MCF 10A (cell line): ENCODE measurements around the gene CLDN20. TPM values are rescaled to one million over a fixed set of nuclear protein-coding genes. Genes with fewer than 3 reads are reported as not detected.

Experiments used
- BruUV-seq: library from RNA; stranded (reverse); fragments of 400-500 nt; replicated peaks from 2 replicates; lab custom pipeline; 2021; lab: Mats Ljungman, UMichigan
- CTCF ChIA-PET: fragments of 300-600 bp; sonication (Branson Sonifier 250); formaldehyde crosslinking; extraction: SDS; loops from one replicate; lab custom pipeline; 2021; ENCODE audit warnings: antibody characterized with exemption, inconsistent platforms; lab: Yijun Ruan, JAX
- POLR2A ChIA-PET: fragments of 300-600, 350-650 bp; sonication (Branson Sonifier 250); formaldehyde crosslinking; extraction: SDS; loops from one replicate; lab custom pipeline; 2020; ENCODE audit warnings: antibody characterized with exemption, inconsistent platforms; lab: Yijun Ruan, JAX
- DNase-seq: peaks from one replicate; pipeline ENCODE4 v3.0.0-alpha.2; 2018; ENCODE audit not compliant: unreplicated experiment
- H3K27ac Mint-ChIP-seq: one replicate; pipeline ENCODE4 v1.8.0; 2022; ENCODE audit warnings: mild to moderate bottlenecking, low read depth, mixed read lengths; ENCODE audit not compliant: unreplicated experiment
- H3K27me3 Mint-ChIP-seq: one replicate; pipeline ENCODE4 v1.8.0; 2022; ENCODE audit warnings: mixed read lengths; ENCODE audit not compliant: insufficient read depth, unreplicated experiment
- H3K36me3 Mint-ChIP-seq: one replicate; pipeline ENCODE4 v1.8.0; 2022; ENCODE audit warnings: mild to moderate bottlenecking, moderate library complexity, mixed read lengths; ENCODE audit not compliant: insufficient read depth, unreplicated experiment
- H3K4me1 Mint-ChIP-seq: one replicate; pipeline ENCODE4 v1.8.0; 2022; ENCODE audit warnings: mixed read lengths; ENCODE audit not compliant: insufficient read depth, unreplicated experiment
- H3K4me3 Mint-ChIP-seq: one replicate; pipeline ENCODE4 v1.8.0; 2022; ENCODE audit warnings: mild to moderate bottlenecking, moderate library complexity, mixed read lengths; ENCODE audit not compliant: unreplicated experiment
- H3K9me3 Mint-ChIP-seq: one replicate; pipeline ENCODE4 v1.8.0; 2022; ENCODE audit warnings: mixed read lengths; ENCODE audit not compliant: unreplicated experiment
- CTCF ChIP-seq: fragments of 200-600 bp; IDR thresholded peaks from one replicate; pipeline ENCODE4 v1.8.0; 2022; ENCODE audit warnings: antibody characterized with exemption, mild to moderate bottlenecking; ENCODE audit not compliant: unreplicated experiment
- intact Hi-C: fragments of 100-400 bp; cut with micrococcal nuclease; formaldehyde crosslinking; loops from 2 replicates; pipeline ENCODE4 v1.14.1; 2022
- total RNA-seq: library from RNA; stranded (reverse); gene quantifications from 2 replicates; pipeline ENCODE4 v1.2.3, GENCODE V29; 2022

The CLDN20 gene
- total RNA-seq, 1 experiment from 2014 or later, result not detected

- DNase-seq, result no peak
- Mint-ChIP-seq H3K9me3 (no peaks in the 10 kb centered on the region), H3K36me3 (peaks cover 6% of the 10 kb centered on the region), H3K4me1 (peaks cover 7% of the 10 kb centered on the region), H3K4me3 (no peak overlapping the region), H3K27ac (no peak overlapping the region), H3K27me3 (no peaks in the 10 kb centered on the region)
- CTCF ChIA-PET, result interaction anchor here (0.8 to 2.0 kb wide), 3 partner anchors 24 to 599 kb away, joined by 3 to 6 read pairs (median 5); no protein-coding TSS in a partner anchor
- POLR2A ChIA-PET, result no interaction called here
- no peak for TF ChIP-seq CTCF
- BruUV-seq, result no TSS peak
- intact Hi-C loops, result no loop called here
Observed at GRCh38 chr6:155272353-155273232, 8.8 kb downstream of the CLDN20 start.

GRCh38 chr6:155273431-155273830 lies 9.6 kb downstream of the CLDN20 start:
- Mint-ChIP-seq H3K4me3 (no peak overlapping the region), H3K9me3 (no peaks in the 10 kb centered on the region), H3K27ac (peak overlapping the region; percentile 79), H3K27me3 (no peaks in the 10 kb centered on the region), H3K4me1 (peaks cover 7% of the 10 kb centered on the region), H3K36me3 (peaks cover 6% of the 10 kb centered on the region)
- BruUV-seq, result no TSS peak
- DNase-seq, result peak; percentile 10
- POLR2A ChIA-PET, result interaction anchor here (1.0 kb wide), 1 partner anchor 8 kb away, joined by 3 read pairs; no protein-coding TSS in a partner anchor
- no peak for TF ChIP-seq CTCF
- intact Hi-C loops, result no loop called here
- CTCF ChIA-PET, result no interaction called here

GRCh38 chr6:155274106-155274505 lies 10.3 kb downstream of the CLDN20 start:
- Mint-ChIP-seq H3K4me1 (peaks cover 7% of the 10 kb centered on the region), H3K36me3 (peaks cover 10% of the 10 kb centered on the region), H3K27ac (no peak overlapping the region), H3K27me3 (no peaks in the 10 kb centered on the region), H3K4me3 (no peak overlapping the region), H3K9me3 (no peaks in the 10 kb centered on the region)
- CTCF ChIA-PET, result no interaction called here
- no peak for TF ChIP-seq CTCF
- no peak for DNase-seq
- BruUV-seq, result no TSS peak
- intact Hi-C loops, result no loop called here
- POLR2A ChIA-PET, result interaction anchor here (1.0 kb wide), 1 partner anchor 9 kb away, joined by 3 read pairs; no protein-coding TSS in a partner anchor

GRCh38 chr6:155274533-155274932 lies 10.7 kb downstream of the CLDN20 start:
- CTCF ChIA-PET, result no interaction called here
- Mint-ChIP-seq H3K27me3 (no peaks in the 10 kb centered on the region), H3K27ac (no peak overlapping the region), H3K4me1 (peaks cover 7% of the 10 kb centered on the region), H3K36me3 (peaks cover 13% of the 10 kb centered on the region), H3K4me3 (no peak overlapping the region), H3K9me3 (no peaks in the 10 kb centered on the region)
- POLR2A ChIA-PET, result no interaction called here
- intact Hi-C loops, result no loop called here
- TF ChIP-seq CTCF, result no peak
- no TSS peak for BruUV-seq
- DNase-seq, result peak; percentile 36
